MM.1S (cell line): ENCODE measurements around the gene PDSS2.

Experiments
- DNase-seq: peaks from one replicate; pipeline ENCODE4 v3.0.0-alpha.2; 2015
- H2AFZ ChIP-seq: fragments of 300-600 bp; sonication (generic); 2 replicates; pipeline ENCODE4 v1.6.0; 2016; ENCODE audit warnings: antibody characterized with exemption, low read length
- H3F3A ChIP-seq: fragments of 300-600 bp; sonication (generic); 2 replicates; pipeline ENCODE4 v1.6.1; 2016; ENCODE audit warnings: mild to moderate bottlenecking, antibody characterized with exemption, low read length, moderate library complexity, mixed read lengths; ENCODE audit not compliant: insufficient read depth
- H3K27ac ChIP-seq: fragments of 300-600 bp; sonication (generic); 2 replicates; pipeline ENCODE4 v1.5.1; 2016; ENCODE audit warnings: mild to moderate bottlenecking, low read length
- H3K27me3 ChIP-seq: fragments of 300-600 bp; sonication (generic); replicated peaks from 2 replicates; pipeline ENCODE4 v1.6.0; 2016; ENCODE audit warnings: low read length; ENCODE audit not compliant: insufficient read depth
- H3K36me3 ChIP-seq: fragments of 300-600 bp; sonication (generic); replicated peaks from 2 replicates; pipeline ENCODE4 v1.6.1; 2016; ENCODE audit warnings: mild to moderate bottlenecking, low read length, mixed read lengths; ENCODE audit not compliant: insufficient read depth
- H3K4me1 ChIP-seq: fragments of 300-600 bp; sonication (generic); 2 replicates; pipeline ENCODE4 v1.6.1; 2016; ENCODE audit warnings: low read length, mixed read lengths
- H3K4me2 ChIP-seq: fragments of 300-600 bp; sonication (generic); 2 replicates; pipeline ENCODE4 v1.6.0; 2016; ENCODE audit warnings: low read depth, low read length
- H3K4me3 ChIP-seq: fragments of 300-600 bp; sonication (generic); 2 replicates; pipeline ENCODE4 v1.5.1; 2016; ENCODE audit warnings: low read length, mixed read lengths
- H3K79me2 ChIP-seq: fragments of 300-600 bp; sonication (generic); 2 replicates; pipeline ENCODE4 v1.6.1; 2016; ENCODE audit warnings: mixed run types, low read length, mixed read lengths
- H3K9ac ChIP-seq: fragments of 300-600 bp; sonication (generic); 2 replicates; pipeline ENCODE4 v1.6.1; 2016; ENCODE audit warnings: low read length, mixed read lengths
- H3K9me2 ChIP-seq: fragments of 300-600 bp; sonication (generic); replicated peaks from 2 replicates; pipeline ENCODE4 v1.6.1; 2016; ENCODE audit warnings: mild to moderate bottlenecking, low read length, mixed read lengths; ENCODE audit not compliant: insufficient read depth
- H3K9me3 ChIP-seq: fragments of 300-600 bp; sonication (generic); replicated peaks from 2 replicates; pipeline ENCODE4 v1.6.1; 2016; ENCODE audit warnings: mild to moderate bottlenecking, low read length, mixed read lengths; ENCODE audit not compliant: insufficient read depth
- H4K20me1 ChIP-seq: fragments of 300-600 bp; sonication (generic); 2 replicates; pipeline ENCODE4 v1.6.1; 2016; ENCODE audit warnings: mild to moderate bottlenecking, low read length, moderate library complexity, mixed read lengths; ENCODE audit not compliant: insufficient read depth
- EZH2 ChIP-seq: fragments of 300-600 bp; sonication (generic); optimal IDR thresholded peaks from 2 replicates; pipeline ENCODE3; 2017; ENCODE audit warnings: low read depth, mild to moderate bottlenecking, antibody characterized with exemption, low read length, mixed read lengths
- EZH2phosphoT487 ChIP-seq: fragments of 300-600 bp; sonication (generic); IDR thresholded peaks from 2 replicates; pipeline ENCODE4 v1.6.1; 2018; ENCODE audit warnings: antibody characterized with exemption, low read length
- TF ChIP-seq, protein P1 (sequence below): fragments of 300-600 bp; sonication (generic); IDR thresholded peaks from 2 replicates; pipeline ENCODE4 v1.5.1; 2016; ENCODE audit warnings: antibody characterized with exemption, low read length, mixed read lengths

The PDSS2 gene

DNA sequence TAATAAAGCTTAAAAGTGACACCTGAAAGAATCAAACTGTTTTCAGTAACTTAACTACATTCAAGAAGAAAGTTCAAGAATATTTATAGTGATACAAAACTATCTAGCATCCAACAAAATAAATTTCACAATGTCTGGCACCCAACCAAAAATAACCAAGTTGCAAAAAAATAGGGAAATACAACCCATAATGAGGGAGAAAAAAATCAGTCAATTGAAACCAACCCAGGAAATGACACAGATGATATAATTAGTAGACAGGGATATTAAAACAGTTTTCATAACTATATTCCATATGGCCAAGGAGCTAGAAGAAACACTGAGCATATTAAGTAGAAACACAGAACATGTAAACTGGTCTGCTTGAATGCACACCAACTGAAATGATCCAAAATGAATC lies 223.9 kb downstream of the PDSS2 start:
- DNase-seq: no peak
- Histone ChIP-seq H3K27ac (no peak overlapping the region), H3K9ac (no peak overlapping the region), H3K4me2 (no peak overlapping the region), H3K4me3 (no peak overlapping the region), H3K4me1 (no peaks in the 10 kb centered on the region), H3K36me3 (no peaks in the 10 kb centered on the region), H3K9me2 (no peaks in the 10 kb centered on the region), H3K27me3 (no peaks in the 10 kb centered on the region), H4K20me1 (no peaks in the 10 kb centered on the region), H3K9me3 (no peaks in the 10 kb centered on the region), H2AFZ (no peak overlapping the region), H3F3A (no peaks in the 10 kb centered on the region), H3K79me2 (no peaks in the 10 kb centered on the region)
- TF ChIP-seq EZH2phosphoT487 (no peak), EZH2 (no peak)
- TF ChIP-seq, protein P1, sequence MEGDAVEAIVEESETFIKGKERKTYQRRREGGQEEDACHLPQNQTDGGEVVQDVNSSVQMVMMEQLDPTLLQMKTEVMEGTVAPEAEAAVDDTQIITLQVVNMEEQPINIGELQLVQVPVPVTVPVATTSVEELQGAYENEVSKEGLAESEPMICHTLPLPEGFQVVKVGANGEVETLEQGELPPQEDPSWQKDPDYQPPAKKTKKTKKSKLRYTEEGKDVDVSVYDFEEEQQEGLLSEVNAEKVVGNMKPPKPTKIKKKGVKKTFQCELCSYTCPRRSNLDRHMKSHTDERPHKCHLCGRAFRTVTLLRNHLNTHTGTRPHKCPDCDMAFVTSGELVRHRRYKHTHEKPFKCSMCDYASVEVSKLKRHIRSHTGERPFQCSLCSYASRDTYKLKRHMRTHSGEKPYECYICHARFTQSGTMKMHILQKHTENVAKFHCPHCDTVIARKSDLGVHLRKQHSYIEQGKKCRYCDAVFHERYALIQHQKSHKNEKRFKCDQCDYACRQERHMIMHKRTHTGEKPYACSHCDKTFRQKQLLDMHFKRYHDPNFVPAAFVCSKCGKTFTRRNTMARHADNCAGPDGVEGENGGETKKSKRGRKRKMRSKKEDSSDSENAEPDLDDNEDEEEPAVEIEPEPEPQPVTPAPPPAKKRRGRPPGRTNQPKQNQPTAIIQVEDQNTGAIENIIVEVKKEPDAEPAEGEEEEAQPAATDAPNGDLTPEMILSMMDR: no peak

DNA sequence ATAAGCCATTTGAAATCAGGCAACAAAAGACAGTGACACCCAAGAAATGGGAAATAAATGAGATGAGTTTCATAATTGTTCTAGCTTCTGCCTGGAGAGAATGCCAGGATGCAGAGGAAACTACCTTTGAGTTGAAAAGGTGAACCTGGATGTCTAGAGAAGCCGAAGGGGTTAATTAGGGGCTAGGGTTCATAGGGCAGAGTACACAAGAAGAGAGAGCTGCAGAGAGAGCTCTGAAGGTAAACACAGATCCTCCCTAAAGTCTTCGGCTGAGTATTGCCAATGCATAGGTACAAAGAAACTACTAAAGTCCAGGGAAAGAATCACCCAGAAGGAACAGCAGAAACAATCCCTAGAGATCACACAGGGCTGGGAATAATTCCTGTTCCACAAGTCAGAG lies 224.4 kb downstream of the PDSS2 start:
- H4K20me1 ChIP-seq: no peaks in the 10 kb centered on the region
- no peaks in the 10 kb centered on the region for H3K27me3 ChIP-seq
- H3K27ac ChIP-seq: no peak overlapping the region
- H3K36me3 ChIP-seq: no peaks in the 10 kb centered on the region
- no peaks in the 10 kb centered on the region for H3F3A ChIP-seq
- H3K9me2 ChIP-seq: no peaks in the 10 kb centered on the region
- no peak overlapping the region for H3K4me2 ChIP-seq
- no peak overlapping the region for H2AFZ ChIP-seq
- no peak overlapping the region for H3K4me3 ChIP-seq
- DNase-seq: no peak
- H3K9me3 ChIP-seq: no peaks in the 10 kb centered on the region
- no peaks in the 10 kb centered on the region for H3K79me2 ChIP-seq
- no peaks in the 10 kb centered on the region for H3K4me1 ChIP-seq
- no peak overlapping the region for H3K9ac ChIP-seq
- no peak for TF ChIP-seq EZH2
- TF ChIP-seq, protein P1: no peak
- TF ChIP-seq EZH2phosphoT487: no peak

DNA sequence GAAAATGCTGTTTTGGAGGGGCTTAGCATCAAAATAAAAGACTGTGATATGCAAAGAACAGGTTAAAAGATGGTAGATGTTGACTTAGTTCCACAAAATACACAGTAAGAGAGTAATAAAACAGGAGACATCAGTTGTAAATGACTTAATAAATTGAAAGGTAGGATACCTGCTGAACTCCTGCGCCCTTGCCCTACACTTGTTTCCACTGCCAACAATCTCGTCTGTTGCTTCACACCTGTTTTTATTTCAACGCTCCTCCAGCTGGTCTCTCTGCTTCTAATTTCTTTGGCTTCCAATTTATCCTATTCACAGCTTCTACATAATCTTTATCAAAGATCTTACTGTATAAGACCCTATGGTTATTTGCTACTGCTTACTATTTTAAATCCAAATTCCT lies 228.1 kb downstream of the PDSS2 start:
- Histone ChIP-seq H4K20me1 (no peaks in the 10 kb centered on the region), H2AFZ (no peak overlapping the region), H3K9me2 (no peaks in the 10 kb centered on the region), H3K4me2 (no peak overlapping the region), H3K36me3 (no peaks in the 10 kb centered on the region), H3K4me1 (no peaks in the 10 kb centered on the region), H3K9ac (no peak overlapping the region), H3F3A (no peaks in the 10 kb centered on the region), H3K79me2 (no peaks in the 10 kb centered on the region), H3K9me3 (no peaks in the 10 kb centered on the region), H3K27me3 (no peaks in the 10 kb centered on the region), H3K27ac (no peak overlapping the region), H3K4me3 (no peak overlapping the region)
- no peak for DNase-seq
- TF ChIP-seq EZH2 (no peak), EZH2phosphoT487 (no peak)
- TF ChIP-seq, protein P1: no peak
